HG02588 (cell line): Measurements from ENCODE around the gene PCIF1.

ENCODE experiments used
- ATAC-seq: cut with Tn5 transposase; IDR thresholded peaks from one replicate; pipeline ENCODE4 v1.9.1; 2021; ENCODE audit warnings: mild to moderate bottlenecking, moderate library complexity; ENCODE audit not compliant: unreplicated experiment

Gene PCIF1

GRCh38 chr20:45964006-45964400 is 29.5 kb downstream of the PCIF1 start:
- ATAC-seq = no peak

DNA sequence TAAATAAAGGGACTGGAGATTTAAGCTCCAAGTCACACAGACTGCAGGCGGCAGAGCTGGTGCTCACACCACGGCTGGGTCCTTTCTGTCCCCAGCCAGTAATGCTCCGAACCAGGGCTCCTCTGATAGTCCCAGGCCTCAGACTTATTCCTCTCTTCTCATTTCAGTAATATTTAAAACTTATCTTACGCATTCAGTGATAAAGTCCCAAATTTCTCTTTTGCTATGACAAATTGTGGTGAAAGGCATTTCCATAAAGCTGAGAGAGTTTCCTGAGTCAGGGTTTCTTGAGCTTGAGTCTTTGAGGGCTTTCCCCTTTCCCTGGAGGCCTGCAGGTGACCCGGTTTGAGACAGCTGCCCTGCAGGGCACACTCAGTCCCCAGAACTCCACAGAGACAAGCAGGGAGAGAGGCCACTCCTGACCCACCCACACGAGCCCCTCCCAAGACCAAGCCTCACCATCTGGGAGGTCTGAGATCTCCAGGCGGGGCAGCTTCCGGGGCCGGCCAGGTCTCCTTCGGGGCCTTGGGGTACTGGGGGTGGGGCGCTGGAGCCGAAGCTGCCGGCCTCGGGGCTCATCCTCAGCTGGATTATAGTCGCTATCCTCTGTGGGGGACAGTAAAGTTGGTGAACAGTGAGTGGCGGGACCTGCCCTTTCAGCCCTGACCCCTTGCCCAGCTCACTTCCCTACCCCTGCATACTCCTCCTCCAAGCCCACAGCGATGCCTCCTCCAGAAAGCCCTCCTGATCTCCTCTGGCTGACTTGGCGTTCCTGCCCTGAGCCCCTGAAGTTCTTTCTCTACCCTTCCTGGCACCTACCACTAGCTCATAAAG is 30.9 kb downstream of the PCIF1 start:
- ATAC-seq = no peak

DNA sequence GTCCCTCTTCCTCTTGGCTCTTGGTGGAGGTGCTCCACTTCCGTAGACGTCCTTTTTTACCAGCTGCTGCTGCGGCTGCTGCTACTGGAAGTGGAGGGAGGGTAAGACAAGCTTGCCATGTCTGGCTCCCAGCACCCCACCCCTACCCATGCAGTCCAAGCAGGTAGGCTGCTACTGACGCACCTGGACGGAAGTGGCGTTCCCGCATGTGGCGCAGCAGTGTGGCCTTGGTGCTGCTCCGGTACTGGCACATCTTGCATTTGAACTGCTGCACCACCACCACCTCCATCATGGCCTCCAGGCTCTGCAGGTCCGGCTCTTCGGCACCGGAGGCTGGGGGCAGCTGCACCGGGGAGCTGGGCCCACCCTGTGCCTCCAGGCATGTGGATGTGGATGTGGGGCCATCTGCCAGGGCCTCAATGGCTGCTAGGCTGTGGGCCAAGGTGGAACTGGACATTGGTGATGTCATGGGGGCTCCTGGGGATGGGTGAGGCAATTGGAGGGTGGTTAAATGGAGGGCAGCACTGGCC is 33.1 kb downstream of the PCIF1 start:
- no peak for ATAC-seq

DNA sequence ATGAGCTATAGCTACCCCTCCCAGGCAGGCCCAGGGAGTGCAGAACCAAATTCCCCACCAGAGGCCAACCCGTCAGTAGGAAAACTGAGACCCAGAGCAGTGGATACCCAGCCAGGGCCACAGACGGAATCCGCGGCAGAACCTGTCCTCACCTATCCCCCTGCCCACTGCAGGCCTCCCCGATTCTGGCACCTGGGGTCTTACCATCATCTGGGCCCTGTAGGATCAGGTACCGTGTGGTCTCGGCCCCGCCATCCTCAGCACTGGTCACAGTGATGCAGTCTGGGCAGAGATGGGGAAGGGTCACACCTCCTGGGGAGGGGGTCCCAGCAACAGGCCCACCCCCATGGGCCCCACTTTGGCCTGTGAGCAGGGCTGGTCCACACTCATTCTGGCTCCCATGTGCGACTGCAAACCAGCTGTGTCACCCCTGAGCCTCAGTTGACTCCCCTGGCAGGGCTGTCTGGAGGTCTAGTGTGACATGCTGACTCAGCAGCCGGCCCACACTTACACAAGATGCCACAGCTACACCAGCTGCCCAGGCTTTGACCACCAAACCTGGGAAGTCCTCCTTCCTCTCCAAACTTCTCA is 33.7 kb downstream of the PCIF1 start:
- no peak for ATAC-seq

DNA sequence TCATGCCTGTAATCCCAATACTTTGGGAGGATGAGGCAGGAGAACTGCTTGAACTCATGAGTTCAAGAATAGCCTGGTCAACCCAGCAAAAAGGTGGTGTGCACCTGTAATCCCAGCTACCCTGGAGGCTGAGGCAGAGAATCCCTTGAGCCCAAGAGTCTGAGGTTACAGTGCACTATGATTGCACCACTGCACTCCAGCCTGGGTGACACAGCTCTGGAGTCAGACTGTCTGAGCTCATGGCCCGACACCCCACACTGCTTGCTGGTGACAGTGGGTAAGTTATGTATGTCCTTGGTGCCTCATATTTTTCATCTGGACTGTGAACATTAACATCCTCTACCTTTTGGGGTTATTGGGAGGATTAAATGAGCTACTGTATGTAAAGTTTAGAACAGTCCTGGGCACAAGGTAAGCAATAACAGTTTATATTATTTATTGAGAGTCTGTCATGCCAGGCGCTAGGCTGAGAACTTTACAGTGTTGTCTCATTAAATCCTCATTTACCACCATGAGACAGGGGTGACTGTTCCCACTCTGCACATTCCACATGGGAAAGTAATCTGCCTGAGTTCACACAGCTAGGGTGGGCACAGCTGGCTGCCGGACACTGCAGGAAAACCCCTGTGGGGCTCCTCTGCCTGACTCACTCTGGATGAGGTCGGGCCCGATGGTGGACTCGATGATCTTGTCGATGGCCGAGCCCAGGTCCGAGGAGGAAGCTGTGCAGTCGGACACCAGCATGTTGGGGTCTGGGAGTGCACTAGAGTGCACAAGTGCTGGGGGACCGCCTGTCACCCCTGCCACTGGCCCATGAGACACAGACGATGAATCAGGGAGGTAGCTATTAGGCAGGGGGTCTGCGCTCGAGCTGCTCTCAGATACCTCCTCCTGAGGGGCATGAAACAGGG is 34.6 kb downstream of the PCIF1 start:
- no peak for ATAC-seq

- no peak for ATAC-seq
These were observed 35.5 kb downstream of the PCIF1 start for GRCh38 chr20:45969712-45970634.

GRCh38 chr20:45970646-45971424 is 36.4 kb downstream of the PCIF1 start:
- ATAC-seq = peak; percentile 10

DNA sequence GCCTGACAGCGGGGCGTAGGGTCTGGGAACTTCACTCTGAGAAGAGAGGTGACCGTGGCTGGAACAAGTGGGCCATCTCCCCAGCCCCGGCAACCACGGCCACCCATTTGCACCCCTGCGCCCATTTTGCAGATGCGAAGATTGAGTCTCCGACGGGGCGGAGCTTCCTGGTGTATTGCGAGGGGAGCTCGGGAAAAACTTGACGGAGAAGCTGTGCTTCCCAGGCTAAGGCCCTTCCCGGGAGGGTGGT is 36.9 kb downstream of the PCIF1 start:
- ATAC-seq = no peak

DNA sequence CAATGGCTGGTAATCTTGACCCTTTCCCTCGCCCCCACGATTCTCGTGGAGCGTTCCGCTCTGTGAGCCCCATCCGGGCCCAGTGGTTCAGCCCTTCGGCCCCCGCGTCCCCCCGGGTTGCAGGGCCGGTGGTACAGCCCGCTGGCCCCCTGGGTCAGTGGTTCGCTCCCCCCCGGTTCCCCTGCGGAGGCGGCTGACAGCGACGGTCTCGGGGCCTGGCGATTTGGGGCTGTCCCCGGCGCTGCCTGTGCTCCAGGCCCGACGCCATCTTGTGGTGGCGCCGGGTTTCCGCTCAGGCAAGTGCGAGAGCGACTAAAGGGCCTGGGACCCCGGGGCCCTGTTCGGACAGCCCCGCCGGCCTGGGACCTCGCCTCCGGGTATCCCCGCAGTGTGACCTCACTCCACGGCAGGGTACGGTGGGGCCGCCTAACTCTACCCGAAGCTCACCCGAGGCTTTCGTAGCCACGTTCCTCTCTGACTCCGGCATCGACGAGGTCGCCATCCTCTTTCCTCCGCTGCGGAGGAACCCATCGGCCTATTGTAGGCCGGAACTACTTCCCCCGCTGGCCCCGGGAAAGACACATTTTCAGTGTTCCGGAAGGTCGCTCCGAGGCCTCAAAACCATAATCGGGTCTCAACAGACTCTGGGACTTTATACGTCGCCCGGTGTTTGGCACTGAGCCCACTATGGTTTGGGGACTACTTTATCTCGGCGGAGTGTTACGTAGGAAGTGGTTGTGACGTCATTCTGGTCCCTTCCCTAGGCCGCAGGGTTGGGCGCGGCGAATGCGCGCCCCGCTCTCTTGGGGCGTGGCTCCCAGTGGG is 37.4 kb downstream of the PCIF1 start, which contains the start of gene ZNF335:
ZNF335 (minus strand) TSS at position 529 of the 825 bp plus-strand sequence. CDS start 793 bp downstream, outside the sequence.
- peak; percentile 70 for ATAC-seq

GRCh38 chr20:45972500-45973183 is 38.2 kb downstream of the PCIF1 start:
- no peak for ATAC-seq

GRCh38 chr20:45974896-45975565 is 40.5 kb downstream of the PCIF1 start:
- no peak for ATAC-seq

GRCh38 chr20:45975686-45976085 is 41.2 kb downstream of the PCIF1 start:
- ATAC-seq = no peak

GRCh38 chr20:45976086-45976485 is 41.6 kb downstream of the PCIF1 start:
- no peak for ATAC-seq

DNA sequence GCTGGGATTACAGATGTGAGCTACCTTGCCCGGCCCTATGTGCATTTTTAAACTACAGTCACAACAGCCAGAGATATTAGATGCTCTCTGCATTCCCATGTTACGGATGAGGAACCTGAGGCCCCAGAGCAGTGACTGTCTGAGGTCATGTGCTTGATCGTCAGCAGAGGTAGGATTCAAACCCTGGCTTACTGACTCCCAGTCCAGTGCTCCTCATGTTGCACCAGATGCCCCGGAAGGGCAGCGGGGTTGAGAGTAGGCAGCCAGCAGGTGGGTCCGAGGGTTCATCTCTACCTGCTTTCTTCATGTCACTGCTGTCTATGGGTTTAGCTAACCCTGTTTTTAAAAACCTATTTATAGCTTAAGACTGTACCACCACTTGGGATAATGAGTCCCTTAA is 46.8 kb downstream of the PCIF1 start:
- no peak for ATAC-seq

DNA sequence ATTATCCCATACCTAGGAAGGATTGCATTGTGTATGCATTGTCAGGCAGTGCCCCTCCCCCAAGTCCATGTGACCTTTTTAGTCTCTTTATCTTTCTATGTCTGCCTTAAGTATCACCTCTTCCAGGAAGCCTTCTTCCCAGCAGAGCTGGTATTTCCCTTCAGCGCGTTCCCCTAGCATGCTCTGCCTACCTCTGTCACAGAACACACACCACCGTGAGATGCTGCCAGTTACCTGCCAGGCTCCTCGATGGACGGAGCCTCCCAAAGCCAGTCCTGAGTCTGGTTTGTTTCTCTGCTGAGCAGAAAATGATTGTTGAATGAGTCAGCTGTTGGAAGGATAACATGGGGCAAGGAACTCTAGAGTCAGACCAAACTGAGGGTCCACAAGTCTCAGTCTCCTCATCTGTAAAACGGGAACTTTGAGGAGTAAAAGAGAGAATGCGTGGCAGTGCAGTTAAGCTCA is 48.8 kb downstream of the PCIF1 start:
- no peak for ATAC-seq

GRCh38 chr20:45985573-45985972 is 51.1 kb downstream of the PCIF1 start:
- ATAC-seq = no peak

DNA sequence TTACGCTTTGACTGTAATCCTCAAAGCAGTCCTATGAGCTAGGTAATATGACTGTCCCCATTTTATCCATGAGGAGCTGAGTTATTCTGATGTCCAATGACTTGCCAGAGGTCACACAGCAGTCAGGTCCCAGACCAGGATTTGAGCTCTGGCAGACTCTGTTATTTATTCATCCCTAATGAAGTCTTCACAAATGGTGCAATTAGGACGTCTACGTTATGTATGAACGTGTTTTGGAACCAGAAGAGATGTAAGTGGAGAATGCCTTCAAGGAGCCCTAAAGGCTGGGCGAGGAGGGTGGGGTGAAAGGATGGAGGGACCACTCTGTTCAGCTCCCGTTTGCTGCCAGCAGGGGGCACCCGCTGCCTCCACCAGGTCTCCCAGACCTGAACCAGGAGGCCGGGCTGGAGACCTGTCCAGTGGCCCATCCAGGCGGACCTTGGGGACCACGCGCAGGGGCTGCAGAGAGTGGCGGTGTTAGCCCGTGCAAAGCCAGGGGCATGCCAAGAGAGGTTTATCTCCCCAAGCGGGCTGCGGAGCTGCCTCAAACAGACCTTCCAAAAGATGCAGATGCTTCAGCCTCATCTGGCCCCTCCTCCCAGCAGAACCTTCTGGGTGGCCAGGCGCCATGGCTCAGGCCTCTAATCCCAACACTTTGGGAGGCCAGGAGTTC is 52.8 kb downstream of the PCIF1 start:
- no peak for ATAC-seq
